GM21825 (cell line): ENCODE data around the gene CCM2.

ENCODE experiments used
- ATAC-seq: cut with Tn5 transposase; IDR thresholded peaks from one replicate; pipeline ENCODE4 v1.9.1; 2021; ENCODE audit warnings: mild to moderate bottlenecking, moderate library complexity; ENCODE audit not compliant: unreplicated experiment

CCM2 gene

GRCh38 chr7:45117582-45117981, 117.6 kb downstream of the CCM2 start:
- no peak for ATAC-seq

GRCh38 chr7:45118292-45118691, 118.3 kb downstream of the CCM2 start:
- ATAC-seq = no peak

- ATAC-seq = no peak
Observed at GRCh38 chr7:45118889-45119331, 118.9 kb downstream of the CCM2 start.

- no peak for ATAC-seq
Observed at GRCh38 chr7:45119550-45119949, 119.5 kb downstream of the CCM2 start.

- ATAC-seq = no peak
Observed at GRCh38 chr7:45122975-45123860, 123.2 kb downstream of the CCM2 start.

- no peak for ATAC-seq
Observed at GRCh38 chr7:45123913-45124710, 124.1 kb downstream of the CCM2 start.

- no peak for ATAC-seq
Observed at GRCh38 chr7:45125193-45125904, 125.3 kb downstream of the CCM2 start.
